Fibroblast of lung (primary cell): ENCODE measurements around the gene CBFB. TPM values are rescaled to one million over a fixed set of nuclear protein-coding genes. Genes with fewer than 3 reads are reported as not detected.

ENCODE experiments used
- DNase-seq, 2 donors: peaks; one replicate each; pipeline versions ENCODE4 v3.0.0 to v3.0.0-alpha.2; 2010; ENCODE audit warnings: low read depth in 2 of 2
- H2AFZ ChIP-seq: 2 replicates; pipeline ENCODE4 v1.5.1; 2012; ENCODE audit warnings: low read length, control low read depth, inconsistent platforms
- H3K27ac ChIP-seq: 2 replicates; pipeline ENCODE4 v1.5.1; 2011; ENCODE audit warnings: low read length, control low read depth; ENCODE audit not compliant: insufficient read depth
- H3K27me3 ChIP-seq: 2 replicates; pipeline ENCODE4 v1.5.1; 2011; ENCODE audit warnings: mild to moderate bottlenecking, low read length; ENCODE audit not compliant: control insufficient read depth, insufficient read depth
- H3K36me3 ChIP-seq: 2 replicates; pipeline ENCODE4 v1.5.1; 2011; ENCODE audit warnings: low read length; ENCODE audit not compliant: control insufficient read depth, insufficient read depth
- H3K4me1 ChIP-seq: 2 replicates; pipeline ENCODE4 v1.5.1; 2011; ENCODE audit warnings: low read length; ENCODE audit not compliant: control insufficient read depth, insufficient read depth; ENCODE audit errors: extremely low read depth
- H3K4me2 ChIP-seq: 2 replicates; pipeline ENCODE4 v1.5.1; 2011; ENCODE audit warnings: low read length, control low read depth; ENCODE audit not compliant: insufficient read depth; ENCODE audit errors: extremely low read depth
- H3K4me3 ChIP-seq, 4 experiments: fragments of 200-600 bp in 1 of 4; sonication (generic) in 1 of 4; replicated peaks in 1 of 4; 2 replicates each; pipeline ENCODE4 v1.5.1; 2011 to 2016; ENCODE audit warnings: low read length in 4 of 4, low read depth in 3 of 4, mild to moderate bottlenecking in 3 of 4, control low read depth in 2 of 4, inconsistent platforms in 1 of 4, mixed read lengths in 1 of 4; ENCODE audit not compliant: insufficient read depth in 1 of 4; ENCODE audit errors: control extremely low read depth in 1 of 4
- H3K79me2 ChIP-seq: 2 replicates; pipeline ENCODE4 v1.5.1; 2012; ENCODE audit warnings: mild to moderate bottlenecking, low read length, inconsistent platforms; ENCODE audit not compliant: control insufficient read depth, insufficient read depth
- H3K9ac ChIP-seq: 2 replicates; pipeline ENCODE4 v1.5.1; 2011; ENCODE audit warnings: mild to moderate bottlenecking, low read length, control low read depth; ENCODE audit not compliant: insufficient read depth
- H3K9me3 ChIP-seq: 2 replicates; pipeline ENCODE4 v1.5.1; 2012; ENCODE audit warnings: low read depth, low read length; ENCODE audit not compliant: control insufficient read depth, insufficient read depth
- H4K20me1 ChIP-seq: 2 replicates; pipeline ENCODE4 v1.5.1; 2011; ENCODE audit warnings: low read length; ENCODE audit not compliant: control insufficient read depth, insufficient read depth; ENCODE audit errors: extremely low read depth
- CTCF ChIP-seq, 2 donors: IDR thresholded peaks in 1 of 2; conservative IDR thresholded peaks in 1 of 2; 1 replicate in 1 of 2; 2 replicates in 1 of 2; pipeline ENCODE4 v1.5.1; 2011 to 2012; ENCODE audit warnings: low read length in 2 of 2, control low read depth in 1 of 2, inconsistent platforms in 1 of 2, low read depth in 1 of 2, mild to moderate bottlenecking in 1 of 2
- EZH2 ChIP-seq: IDR thresholded peaks from 2 replicates; pipeline ENCODE4 v1.5.1; 2012; ENCODE audit warnings: low read length, control low read depth, mild to moderate bottlenecking; ENCODE audit errors: missing control alignments
- polyA plus RNA-seq, 2 donors: library from polyadenylated mRNA; depleted of rRNA in 1 of 2; stranded (reverse) in 1 of 2; unstranded in 1 of 2; fragments of >200 nt; gene quantifications; 2 replicates each; pipeline ENCODE4 v1.2.1, GENCODE V29; 2011 to 2012; ENCODE audit warnings: missing spikeins in 1 of 2
- total RNA-seq: library from RNA; depleted of rRNA; stranded (reverse); fragments of >200 nt; gene quantifications from 2 replicates; pipeline ENCODE4 v1.2.1, GENCODE V29; 2014

The CBFB gene
- total and polyA plus RNA-seq, 2 donors (not counting 1 experiment from before 2014, with no cell fraction given), result 51.7 to 64.1 TPM

GRCh38 chr16:67063008-67063407 is 34.1 kb downstream of the CBFB start:
- Histone ChIP-seq H3K9me3 (no peaks in the 10 kb centered on the region), H4K20me1 (no peaks in the 10 kb centered on the region), H3K36me3 (peaks cover 2% of the 10 kb centered on the region), H3K79me2 (peaks cover 45% of the 10 kb centered on the region), H3K4me1 (no peaks in the 10 kb centered on the region), H2AFZ (no peak overlapping the region), H3K4me2 (no peak overlapping the region), H3K27ac (no peak overlapping the region), H3K9ac (no peak overlapping the region), H3K27me3 (no peaks in the 10 kb centered on the region), H3K4me3 (no peak overlapping the region)
- TF ChIP-seq EZH2 (no peak), CTCF (conservative IDR thresholded peaks at IDR 0.05 in 1 of 2, IDR thresholded peaks at IDR 0.05 in 1 of 2; ENCODE audit: low read depth in 1 of 2, low read length in 2 of 2) (no peak)
- DNase-seq, result no peak

GRCh38 chr16:67068212-67068753 is 39.3 kb downstream of the CBFB start:
- Histone ChIP-seq H3K4me3 (no peak overlapping the region), H3K36me3 (peaks cover 2% of the 10 kb centered on the region), H3K4me1 (no peaks in the 10 kb centered on the region), H2AFZ (no peak overlapping the region), H3K9ac (no peak overlapping the region), H3K79me2 (peaks cover 13% of the 10 kb centered on the region), H3K9me3 (no peaks in the 10 kb centered on the region), H3K27me3 (no peaks in the 10 kb centered on the region), H4K20me1 (no peaks in the 10 kb centered on the region), H3K27ac (no peak overlapping the region), H3K4me2 (no peak overlapping the region)
- DNase-seq, result peak in 1 of 2 donors; percentile 28
- TF ChIP-seq CTCF (conservative IDR thresholded peaks at IDR 0.05 in 1 of 2, IDR thresholded peaks at IDR 0.05 in 1 of 2; ENCODE audit: low read depth in 1 of 2, low read length in 2 of 2), result no peak

GRCh38 chr16:67071476-67072048 is 42.6 kb downstream of the CBFB start:
- no peaks in the 10 kb centered on the region for H4K20me1 ChIP-seq
- no peak overlapping the region for H3K27ac ChIP-seq
- H3K4me2 ChIP-seq, result no peak overlapping the region
- H3K27me3 ChIP-seq, result no peaks in the 10 kb centered on the region
- no peak overlapping the region for H3K9ac ChIP-seq
- H3K4me1 ChIP-seq, result no peaks in the 10 kb centered on the region
- H3K36me3 ChIP-seq, result peaks cover 2% of the 10 kb centered on the region
- TF ChIP-seq EZH2 (no peak), CTCF (conservative IDR thresholded peaks at IDR 0.05 in 1 of 2, IDR thresholded peaks at IDR 0.05 in 1 of 2; ENCODE audit: low read depth in 1 of 2, low read length in 2 of 2) (no peak)
- DNase-seq, result peak in 1 of 2 donors; percentile 21
- H3K4me3 ChIP-seq, result no peak overlapping the region
- H2AFZ ChIP-seq, result no peak overlapping the region
- H3K79me2 ChIP-seq, result no peaks in the 10 kb centered on the region
- H3K9me3 ChIP-seq, result no peaks in the 10 kb centered on the region
